Activated CD4-positive, alpha-beta T cell treated with anti-CD3 and anti-CD28 coated beads for 48 hours (primary cell): ENCODE data around the gene MAEA.

Experiments used
- DNase-seq: peaks from one replicate; pipeline ENCODE4 v3.0.0-alpha.2; 2020

MAEA gene

GRCh38 chr4:1356181-1356998 lies 66.7 kb downstream of the MAEA start:
- peak; percentile 68 for DNase-seq

GRCh38 chr4:1357356-1358248 lies 67.9 kb downstream of the MAEA start:
- no peak for DNase-seq

- no peak for DNase-seq
Measured at GRCh38 chr4:1358421-1359143, 68.9 kb downstream of the MAEA start.

GRCh38 chr4:1359144-1359501 lies 69.4 kb downstream of the MAEA start:
- DNase-seq: no peak

- no peak for DNase-seq
Measured at GRCh38 chr4:1359976-1360375, 70.3 kb downstream of the MAEA start.

- DNase-seq: no peak
Measured at GRCh38 chr4:1360423-1361283, 71.0 kb downstream of the MAEA start.

- DNase-seq: no peak
Measured at GRCh38 chr4:1361431-1361830, 71.7 kb downstream of the MAEA start.

- DNase-seq: no peak
Measured at GRCh38 chr4:1362046-1362445, 72.4 kb downstream of the MAEA start.

- DNase-seq: no peak
Measured at GRCh38 chr4:1362521-1362920, 72.8 kb downstream of the MAEA start.

- no peak for DNase-seq
Measured at GRCh38 chr4:1363513-1363912, 73.8 kb downstream of the MAEA start.

GRCh38 chr4:1364217-1364616 lies 74.5 kb downstream of the MAEA start:
- no peak for DNase-seq

- DNase-seq: no peak
Measured at GRCh38 chr4:1364748-1365147, 75.1 kb downstream of the MAEA start.

- no peak for DNase-seq
Measured at GRCh38 chr4:1365271-1366178, 75.8 kb downstream of the MAEA start.

- no peak for DNase-seq
Measured at GRCh38 chr4:1366371-1367229, 76.9 kb downstream of the MAEA start.

GRCh38 chr4:1367230-1367935 lies 77.7 kb downstream of the MAEA start:
- DNase-seq: no peak

GRCh38 chr4:1367936-1368289 lies 78.2 kb downstream of the MAEA start:
- DNase-seq: no peak

GRCh38 chr4:1368421-1369090 lies 78.9 kb downstream of the MAEA start:
- no peak for DNase-seq

GRCh38 chr4:1369091-1369450 lies 79.4 kb downstream of the MAEA start:
- DNase-seq: no peak

- no peak for DNase-seq
Measured at GRCh38 chr4:1369479-1370079, 79.9 kb downstream of the MAEA start.
